Measurements from ENCODE around the gene ASTL.

Gene ASTL

DNA sequence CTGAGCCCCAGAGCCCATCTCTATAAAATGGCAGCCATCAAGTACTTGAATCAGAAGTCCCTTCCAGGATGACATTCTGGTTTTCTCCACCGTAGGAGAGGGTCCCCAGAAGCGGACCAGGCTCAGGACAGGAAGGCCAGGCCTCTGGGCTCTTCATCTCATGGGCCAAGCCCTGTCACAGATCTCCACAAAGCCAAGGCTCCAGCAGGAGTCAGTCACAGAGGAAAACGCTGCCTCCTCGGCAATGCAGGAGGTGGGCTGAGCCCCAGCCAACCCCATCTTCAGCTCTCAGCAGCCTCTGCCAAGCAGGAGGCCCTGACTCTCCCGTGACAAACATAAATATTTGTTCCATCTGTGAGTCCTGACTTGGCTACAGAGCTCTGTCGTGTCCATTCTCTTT lies 64.1 kb downstream of the ASTL start:
- no peak for DNase-seq

DNA sequence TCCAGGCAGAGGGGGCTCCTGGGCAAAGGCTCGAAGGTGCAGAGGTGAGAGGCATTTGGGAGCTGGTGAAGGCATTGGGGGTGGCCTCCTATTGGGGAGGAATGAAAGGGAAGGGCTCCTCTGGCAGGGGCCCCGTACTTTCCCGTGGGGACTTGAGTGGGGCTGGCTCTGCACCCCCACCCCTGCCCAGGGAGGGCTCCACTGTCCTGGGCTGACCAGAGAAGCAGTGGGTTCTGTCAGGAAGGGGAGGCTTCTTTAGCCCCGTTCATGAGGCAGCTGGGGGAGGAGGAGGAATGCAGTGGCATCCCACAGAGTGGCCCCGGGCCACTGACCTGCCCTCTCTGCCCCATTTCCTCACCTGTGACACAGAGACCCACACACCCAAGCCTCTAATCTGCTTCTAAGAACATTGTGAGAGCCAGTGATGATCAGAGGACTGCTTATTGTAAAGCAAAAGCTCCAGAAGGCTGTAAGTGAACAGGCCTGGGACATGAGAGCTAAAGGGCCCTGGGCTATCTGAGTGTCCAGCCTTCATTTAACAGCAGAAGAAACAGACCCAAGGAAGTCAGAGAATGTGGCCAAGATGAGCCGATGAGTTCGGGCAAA lies 65.0 kb downstream of the ASTL start:
- DNase-seq = no peak

All from activated gamma-delta T cell treated with Interleukin-2 at 50 U/mL for 16 hours (primary cell).